ENCODE measurements around the gene CENPH.

DNA sequence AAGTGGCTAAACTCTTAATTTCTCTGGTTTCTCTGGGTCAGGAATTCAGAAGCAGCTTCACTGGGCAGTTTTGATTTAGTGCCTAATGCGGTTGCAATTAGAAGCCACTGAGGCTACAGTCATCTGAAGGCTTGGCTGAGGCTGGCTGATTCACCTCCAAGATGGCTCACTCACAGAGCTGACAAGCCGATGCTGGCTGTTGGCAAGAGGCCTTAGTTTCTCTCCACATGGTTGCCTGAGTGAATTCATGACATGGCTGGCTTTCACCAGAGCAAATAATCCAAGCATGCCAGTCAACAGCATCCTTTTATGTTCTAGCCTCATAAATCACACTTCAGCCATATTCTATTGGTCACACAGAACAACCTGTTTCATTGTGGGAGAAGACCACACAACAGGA, 42.5 kb downstream of the CENPH start:
- TF ChIP-seq RFX5 (IDR thresholded peaks at IDR 0.05; ENCODE audit: low read length) (no peak), EP300 (IDR thresholded peaks at IDR 0.05; ENCODE audit: borderline replicate concordance in 1 of 2, low read depth in 1 of 2, low read length in 1 of 2) (no peak), JUND (IDR thresholded peaks at IDR 0.05) (no peak), GABPA (IDR thresholded peaks at IDR 0.05; ENCODE audit: low read depth) (no peak), CHD2 (IDR thresholded peaks at IDR 0.05; ENCODE audit: low read length, partially characterized antibody) (no peak), MXI1 (IDR thresholded peaks at IDR 0.05; ENCODE audit: low read depth, low read length) (no peak), POLR2AphosphoS5 (IDR thresholded peaks at IDR 0.05; ENCODE audit: low read depth, low read length) (no peak), NRF1 (IDR thresholded peaks at IDR 0.05; ENCODE audit: low read depth, low read length) (no peak), RCOR1 (IDR thresholded peaks at IDR 0.05; ENCODE audit: low read length) (no peak), TEAD4 (IDR thresholded peaks at IDR 0.05; ENCODE audit: borderline replicate concordance, insufficient read depth) (no peak), NFIC (IDR thresholded peaks at IDR 0.05; ENCODE audit: borderline replicate concordance) (no peak)
- TF ChIP-seq, protein P1, sequence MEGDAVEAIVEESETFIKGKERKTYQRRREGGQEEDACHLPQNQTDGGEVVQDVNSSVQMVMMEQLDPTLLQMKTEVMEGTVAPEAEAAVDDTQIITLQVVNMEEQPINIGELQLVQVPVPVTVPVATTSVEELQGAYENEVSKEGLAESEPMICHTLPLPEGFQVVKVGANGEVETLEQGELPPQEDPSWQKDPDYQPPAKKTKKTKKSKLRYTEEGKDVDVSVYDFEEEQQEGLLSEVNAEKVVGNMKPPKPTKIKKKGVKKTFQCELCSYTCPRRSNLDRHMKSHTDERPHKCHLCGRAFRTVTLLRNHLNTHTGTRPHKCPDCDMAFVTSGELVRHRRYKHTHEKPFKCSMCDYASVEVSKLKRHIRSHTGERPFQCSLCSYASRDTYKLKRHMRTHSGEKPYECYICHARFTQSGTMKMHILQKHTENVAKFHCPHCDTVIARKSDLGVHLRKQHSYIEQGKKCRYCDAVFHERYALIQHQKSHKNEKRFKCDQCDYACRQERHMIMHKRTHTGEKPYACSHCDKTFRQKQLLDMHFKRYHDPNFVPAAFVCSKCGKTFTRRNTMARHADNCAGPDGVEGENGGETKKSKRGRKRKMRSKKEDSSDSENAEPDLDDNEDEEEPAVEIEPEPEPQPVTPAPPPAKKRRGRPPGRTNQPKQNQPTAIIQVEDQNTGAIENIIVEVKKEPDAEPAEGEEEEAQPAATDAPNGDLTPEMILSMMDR (IDR thresholded peaks at IDR 0.05): no peak

Measured in SK-N-SH (cell line).